ENCODE measurements around the gene PARN.

PARN gene

DNA sequence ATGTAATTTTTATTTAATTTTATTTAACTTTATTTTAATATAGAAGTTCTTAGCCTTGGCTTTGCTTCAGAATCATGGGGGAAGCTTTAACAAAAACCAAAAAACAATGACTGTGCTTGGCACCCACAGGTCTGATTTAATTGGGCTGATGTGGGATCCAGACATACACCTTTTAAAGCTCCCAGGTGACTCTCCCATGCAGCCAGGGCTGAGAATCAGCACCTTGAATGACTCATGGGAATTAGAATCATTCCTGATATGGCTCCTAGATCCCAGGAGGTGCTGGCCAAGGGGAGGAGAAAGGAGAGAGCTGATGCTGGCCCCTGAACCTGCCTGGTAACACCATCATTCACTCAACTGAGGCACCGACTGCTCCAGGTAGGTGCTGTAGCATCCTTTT lies 240.7 kb downstream of the PARN start:
- Histone ChIP-seq H3K9ac (ENCODE audit: low read depth, low read length) (no peak overlapping the region), H3K4me1 (ENCODE audit: insufficient read depth, low read length) (no peaks in the 10 kb centered on the region)

GRCh38 chr16:14388243-14388642 lies 241.8 kb downstream of the PARN start:
- H3K9me3 ChIP-seq (ENCODE audit: control insufficient read depth, insufficient read depth, low read length): no peaks in the 10 kb centered on the region
- no peaks in the 10 kb centered on the region for H3K4me1 ChIP-seq (ENCODE audit: insufficient read depth, low read length)
- H3K36me3 ChIP-seq (ENCODE audit: insufficient read depth, low read length): no peaks in the 10 kb centered on the region
- no peak overlapping the region for H3K9ac ChIP-seq (ENCODE audit: low read depth, low read length)

More for the DNA sequence above, 240.7 kb downstream of the PARN start:
- Histone ChIP-seq H3K9me3 (ENCODE audit: control insufficient read depth, insufficient read depth, low read length) (no peaks in the 10 kb centered on the region), H3K36me3 (ENCODE audit: insufficient read depth, low read length) (no peaks in the 10 kb centered on the region)

DNA sequence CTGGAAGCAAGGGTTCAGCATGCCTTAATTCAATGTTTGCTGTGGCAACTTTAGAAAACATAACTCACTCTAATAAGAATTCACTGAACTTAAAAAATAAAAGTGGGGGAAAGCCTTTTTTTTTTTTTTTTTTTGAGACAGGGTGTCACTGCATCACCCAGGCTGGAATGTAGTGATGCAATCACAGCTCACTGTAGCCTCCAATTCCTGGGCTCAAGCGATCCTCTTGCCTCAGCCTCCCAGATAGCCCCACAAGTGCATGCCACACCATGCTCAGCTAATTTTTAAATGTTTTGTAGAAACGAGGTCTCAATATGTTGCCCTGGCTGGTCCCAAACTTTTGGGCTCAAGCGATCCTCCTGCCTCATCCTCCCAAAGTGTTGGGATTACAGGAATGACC lies 243.9 kb downstream of the PARN start:
- H3K9me3 ChIP-seq (ENCODE audit: control insufficient read depth, insufficient read depth, low read length): no peaks in the 10 kb centered on the region
- H3K4me1 ChIP-seq (ENCODE audit: insufficient read depth, low read length): no peaks in the 10 kb centered on the region
- no peaks in the 10 kb centered on the region for H3K36me3 ChIP-seq (ENCODE audit: insufficient read depth, low read length)
- H3K9ac ChIP-seq (ENCODE audit: low read depth, low read length): no peak overlapping the region
